ENCODE measurements around the gene MKNK2. TPM values are rescaled to one million over a fixed set of nuclear protein-coding genes. Genes with fewer than 3 reads are reported as not detected.
"Not testable (repeated sequence)": the region's sequence is repeated elsewhere in the genome, so short reads cannot be mapped to it uniquely, and the experiment has no call there.

MKNK2 gene
- total RNA-seq, 1 donor from 2014 or later: 32.4 TPM

DNA sequence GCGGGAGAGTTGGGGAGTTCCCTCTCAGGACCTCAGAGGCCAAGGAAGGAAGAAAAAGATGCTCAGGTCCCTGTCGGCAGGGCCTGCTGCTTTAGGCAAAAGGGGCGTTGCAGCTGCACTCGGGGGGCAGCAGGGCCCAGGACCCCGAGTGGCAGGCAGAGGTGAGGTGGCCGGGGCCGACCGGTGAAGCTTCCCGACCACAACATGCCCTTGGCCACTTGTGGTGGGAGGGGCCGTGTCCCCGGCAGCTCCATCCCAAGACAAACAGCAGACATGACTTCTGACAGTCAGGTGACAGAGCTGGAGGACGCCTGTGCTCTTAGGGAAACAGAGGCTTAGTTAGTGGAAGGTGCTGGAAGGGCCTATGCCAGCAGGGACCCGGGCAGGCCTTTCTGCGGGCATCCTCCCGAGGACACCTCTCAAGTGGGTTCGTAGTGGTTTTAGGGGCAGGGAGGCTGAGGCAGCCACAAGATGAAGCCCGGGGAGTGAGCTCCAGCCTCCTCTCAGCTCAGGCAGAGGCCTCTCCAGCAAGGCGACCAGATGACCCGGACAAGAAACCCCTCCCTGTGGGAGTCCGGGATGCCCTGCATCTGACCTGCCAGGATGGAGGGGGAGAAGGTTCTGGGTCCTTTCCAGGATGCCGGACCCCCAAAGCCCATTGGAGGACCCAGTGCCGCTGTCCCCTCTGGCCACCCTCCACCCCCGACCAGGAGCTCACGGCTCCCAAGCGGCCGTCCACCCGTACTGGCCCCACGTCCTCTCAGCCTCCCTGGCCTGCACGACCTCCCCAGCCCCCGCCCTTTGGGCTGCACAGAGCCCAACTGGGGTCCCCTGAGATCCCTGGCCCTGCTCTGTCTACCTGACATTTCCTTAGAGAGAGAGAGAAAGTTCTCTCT lies 59.8 kb downstream of the MKNK2 start:
- Histone ChIP-seq H3K27ac (ENCODE audit: low read depth, low read length) (no peak overlapping the region), H3K36me3 (ENCODE audit: control insufficient read depth in 3 of 3, insufficient read depth in 3 of 3, low read length in 3 of 3) (peaks cover 43 to 59% (median 45%) of the 10 kb centered on the region in 3 donors), H3K27me3 (ENCODE audit: control insufficient read depth in 3 of 3, insufficient read depth in 3 of 3, low read length in 3 of 3) (no peaks in the 10 kb centered on the region), H3K4me3 (ENCODE audit: low read length in 3 of 3) (no peak overlapping the region), H3K9me3 (ENCODE audit: control insufficient read depth in 3 of 3, low read length in 3 of 3) (no peaks in the 10 kb centered on the region), H3K4me1 (ENCODE audit: control insufficient read depth in 3 of 3, insufficient read depth in 3 of 3, low read length in 3 of 3) (no peaks in the 10 kb centered on the region), H3K9ac (ENCODE audit: low read depth in 1 of 3, low read length in 3 of 3) (no peak overlapping the region)

DNA sequence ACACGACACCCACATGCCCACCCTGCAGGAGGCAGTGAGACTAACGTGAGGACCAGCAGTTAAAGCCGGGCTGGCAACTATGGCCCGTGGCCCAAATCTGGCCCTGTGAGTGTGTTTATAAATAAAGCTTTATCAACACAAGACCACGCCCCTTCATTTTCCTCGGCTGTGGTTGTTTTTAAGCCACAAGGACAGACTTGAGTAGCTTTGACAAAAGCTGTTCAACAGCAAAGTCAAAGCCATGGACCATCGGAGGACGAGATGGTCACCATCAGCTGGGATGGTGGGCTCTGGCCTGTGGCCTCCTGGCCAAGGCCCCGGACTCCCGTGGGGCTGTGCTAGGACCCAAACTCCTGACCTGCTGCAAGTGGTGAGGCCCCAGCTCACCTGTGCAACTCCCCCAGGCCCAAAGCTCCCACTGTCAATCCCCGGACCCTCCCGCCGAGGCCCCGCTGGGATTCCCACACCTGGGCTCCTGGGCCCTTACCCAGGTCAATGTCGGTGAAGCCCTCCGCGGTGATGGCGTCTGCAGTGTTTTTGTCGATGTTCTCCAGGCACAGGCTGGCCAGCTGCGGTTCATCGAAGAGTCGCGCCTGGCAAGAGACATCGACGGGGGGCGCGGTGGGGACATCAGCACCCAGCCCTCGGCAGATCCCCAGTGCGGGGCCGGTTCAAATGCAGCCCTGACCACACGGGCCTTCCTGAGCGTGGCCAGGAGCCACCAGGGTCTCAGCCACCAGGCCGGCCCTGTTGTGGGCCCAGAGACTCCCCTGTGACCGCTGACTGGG lies 60.6 kb downstream of the MKNK2 start:
- no peaks in the 10 kb centered on the region for H3K4me1 ChIP-seq (ENCODE audit: control insufficient read depth in 3 of 3, insufficient read depth in 3 of 3, low read length in 3 of 3)
- no peak overlapping the region for H3K4me3 ChIP-seq (ENCODE audit: low read length in 3 of 3)
- H3K9me3 ChIP-seq (ENCODE audit: control insufficient read depth in 3 of 3, low read length in 3 of 3): no peaks in the 10 kb centered on the region
- H3K27ac ChIP-seq (ENCODE audit: low read depth, low read length): no peak overlapping the region
- H3K36me3 ChIP-seq (ENCODE audit: control insufficient read depth in 3 of 3, insufficient read depth in 3 of 3, low read length in 3 of 3): peaks cover 41 to 59% (median 50%) of the 10 kb centered on the region in 3 donors
- no peak overlapping the region for H3K9ac ChIP-seq (ENCODE audit: low read depth in 1 of 3, low read length in 3 of 3)
- H3K27me3 ChIP-seq (ENCODE audit: control insufficient read depth in 3 of 3, insufficient read depth in 3 of 3, low read length in 3 of 3): no peaks in the 10 kb centered on the region

DNA sequence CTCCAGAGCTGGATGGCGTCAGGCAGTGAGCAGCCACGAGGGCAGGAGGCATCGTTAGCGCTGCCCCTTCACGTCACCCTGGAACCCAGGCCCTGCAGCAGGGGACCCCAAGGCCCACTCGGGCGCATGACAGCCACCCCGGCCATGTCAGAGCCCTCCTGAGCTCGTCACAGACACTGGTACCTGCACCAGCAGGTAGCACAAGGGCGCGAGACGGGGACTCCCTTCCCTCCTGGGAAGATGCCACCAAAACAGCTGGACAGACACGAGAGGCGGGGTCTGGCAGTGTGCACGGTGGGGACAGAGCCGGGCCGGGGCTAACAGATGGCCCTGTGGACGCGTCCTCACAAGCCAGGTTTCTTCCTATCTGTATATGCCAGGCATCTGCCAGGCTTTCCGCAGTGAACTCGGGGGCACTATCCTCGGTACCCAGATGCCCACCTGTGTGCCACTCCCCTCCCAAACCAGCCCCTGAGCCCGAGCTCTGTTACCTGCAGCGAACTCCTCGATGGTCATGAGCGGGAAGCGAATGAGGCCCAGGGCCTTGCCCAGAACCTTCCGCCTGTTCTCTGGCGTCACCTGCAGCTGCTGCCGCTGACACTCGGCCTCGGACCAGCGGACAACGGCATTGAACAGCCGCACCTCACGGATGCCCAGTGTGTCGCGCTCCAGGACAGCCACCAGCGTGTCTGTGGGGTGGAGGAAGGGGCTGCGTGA lies 61.4 kb downstream of the MKNK2 start:
- Histone ChIP-seq H3K4me3 (ENCODE audit: low read length in 3 of 3) (no peak overlapping the region), H3K4me1 (ENCODE audit: control insufficient read depth in 3 of 3, insufficient read depth in 3 of 3, low read length in 3 of 3) (no peaks in the 10 kb centered on the region), H3K27me3 (ENCODE audit: control insufficient read depth in 3 of 3, insufficient read depth in 3 of 3, low read length in 3 of 3) (no peaks in the 10 kb centered on the region), H3K9ac (ENCODE audit: low read depth in 1 of 3, low read length in 3 of 3) (no peak overlapping the region), H3K9me3 (ENCODE audit: control insufficient read depth in 3 of 3, low read length in 3 of 3) (no peaks in the 10 kb centered on the region), H3K27ac (ENCODE audit: low read depth, low read length) (no peak overlapping the region), H3K36me3 (ENCODE audit: control insufficient read depth in 3 of 3, insufficient read depth in 3 of 3, low read length in 3 of 3) (peaks cover 45 to 63% (median 55%) of the 10 kb centered on the region in 3 donors)

DNA sequence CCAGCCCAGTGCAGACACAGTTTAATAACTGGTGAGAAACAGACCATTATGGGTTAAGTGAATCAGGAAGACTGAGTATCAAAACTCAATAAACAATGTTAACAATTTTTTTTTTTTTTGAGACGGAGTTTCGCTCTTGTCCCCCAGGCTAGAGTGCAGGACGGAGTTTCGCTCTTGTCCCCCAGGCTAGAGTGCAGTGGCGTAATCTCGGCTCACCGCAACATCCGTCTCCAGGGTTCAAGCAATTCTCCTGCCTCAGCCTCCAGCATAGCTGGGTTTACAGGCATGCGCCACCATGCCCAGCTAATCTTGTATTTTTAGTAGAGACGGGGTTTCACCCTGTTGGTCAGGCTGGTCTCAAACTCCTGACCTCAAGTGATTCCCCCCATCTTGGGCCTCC lies 62.6 kb downstream of the MKNK2 start:
- H3K4me3 ChIP-seq (ENCODE audit: low read length in 3 of 3); H3K27me3 ChIP-seq (ENCODE audit: control insufficient read depth in 3 of 3, insufficient read depth in 3 of 3, low read length in 3 of 3); H3K4me1 ChIP-seq (ENCODE audit: control insufficient read depth in 3 of 3, insufficient read depth in 3 of 3, low read length in 3 of 3); H3K27ac ChIP-seq (ENCODE audit: low read depth, low read length); H3K9ac ChIP-seq (ENCODE audit: low read depth in 1 of 3, low read length in 3 of 3); H3K9me3 ChIP-seq (ENCODE audit: control insufficient read depth in 3 of 3, low read length in 3 of 3): not testable (repeated sequence)
- H3K36me3 ChIP-seq (ENCODE audit: control insufficient read depth in 3 of 3, insufficient read depth in 3 of 3, low read length in 3 of 3): peaks cover 45 to 62% (median 55%) of the 10 kb centered on the region in 3 donors

Small RNAs within 50 kb of the gene (small RNA-seq; reads per million reads assigned to genes)
- not detected for gene AC007136.1

Other genes with a start within 250 kb of the MKNK2 start
- gene ATP8B3, start 239.0 kb downstream of the MKNK2 start, total RNA-seq: 0.52 TPM
- gene REXO1, start 202.8 kb downstream of the MKNK2 start, total RNA-seq: 5.7 TPM
- gene KLF16, start 187.7 kb downstream of the MKNK2 start, total RNA-seq: 2.6 TPM
- gene ABHD17A, start 165.7 kb downstream of the MKNK2 start, total RNA-seq: 52.7 TPM
- gene ADAT3, start 145.8 kb downstream of the MKNK2 start, total RNA-seq: 1.0 TPM
- 8.9 TPM for gene SCAMP4, start 145.8 kb downstream of the MKNK2 start, total RNA-seq
- gene CSNK1G2, start 110.1 kb downstream of the MKNK2 start, total RNA-seq: 24.0 TPM
- gene BTBD2, start 35.5 kb downstream of the MKNK2 start, total RNA-seq: 28.7 TPM
- gene MOB3A, start 45.1 kb upstream of the MKNK2 start, total RNA-seq: 12.0 TPM
- 2.1 TPM for gene IZUMO4, start 45.7 kb upstream of the MKNK2 start, total RNA-seq
- 33.4 TPM for gene AP3D1, start 100.3 kb upstream of the MKNK2 start, total RNA-seq
- 5.7 TPM for gene DOT1L, start 112.7 kb upstream of the MKNK2 start, total RNA-seq
- gene PLEKHJ1, start 185.1 kb upstream of the MKNK2 start, total RNA-seq: 63.2 TPM
- 37.6 TPM for gene SF3A2, start 185.6 kb upstream of the MKNK2 start, total RNA-seq
- gene AMH, start 198.1 kb upstream of the MKNK2 start, total RNA-seq: 0.52 TPM
- 79.3 TPM for gene JSRP1, start 205.2 kb upstream of the MKNK2 start, total RNA-seq
- gene PEAK3, start 230.9 kb upstream of the MKNK2 start, total RNA-seq: not detected